Left renal cortex interstitium (tissue), 4 donors: Measurements from ENCODE around the gene AMH. TPM values are rescaled to one million over a fixed set of nuclear protein-coding genes. Genes with fewer than 3 reads are reported as not detected.

Source experiments
- DNase-seq, 4 donors: peaks; one replicate each; pipeline ENCODE4 v3.0.0-alpha.2; 2013; ENCODE audit warnings: low read depth in 4 of 4, low spot score in 2 of 4, missing footprints in 1 of 4
- polyA plus RNA-seq, 4 donors: library from polyadenylated mRNA; unstranded; fragments of 120-200 nt; gene quantifications; one replicate each; pipeline ENCODE4 v1.2.1, GENCODE V29; 2013; ENCODE audit not compliant: insufficient read length in 4 of 4

AMH gene
- polyA plus RNA-seq, 4 donors, result 0.96 to 3.8 (median 2.4) TPM

DNA sequence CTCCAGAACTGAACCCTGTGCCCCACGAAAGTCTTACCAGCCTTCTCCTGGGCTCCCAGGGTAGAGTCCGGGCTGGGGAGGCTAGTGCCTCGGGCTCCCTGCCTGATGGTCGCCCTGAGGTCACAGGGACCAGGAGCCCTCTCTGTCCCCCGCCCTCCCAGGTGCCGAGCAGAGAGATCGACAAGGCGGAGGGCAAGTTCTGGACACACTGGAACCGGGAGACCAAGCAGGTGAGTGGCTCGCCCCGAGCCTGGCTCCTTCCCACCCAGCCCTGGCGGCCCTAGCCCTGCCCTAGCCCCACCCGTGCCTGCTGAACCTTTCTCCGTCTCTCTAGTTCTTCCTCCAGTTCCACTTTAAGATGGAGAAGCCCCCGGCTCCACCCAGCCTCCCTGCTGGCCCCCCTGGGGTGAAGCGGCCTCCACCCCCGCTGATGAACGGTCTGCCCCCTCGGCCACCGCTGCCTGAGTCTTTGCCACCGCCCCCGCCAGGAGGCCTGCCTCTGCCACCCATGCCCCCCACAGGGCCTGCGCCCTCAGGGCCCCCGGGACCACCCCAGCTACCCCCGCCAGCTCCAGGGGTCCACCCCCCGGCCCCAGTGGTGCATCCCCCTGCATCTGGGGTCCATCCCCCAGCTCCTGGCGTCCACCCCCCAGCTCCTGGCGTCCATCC, 1.6 kb upstream of the AMH start:
- DNase-seq, result no peak

- no peak for DNase-seq
Measured at GRCh38 chr19:2248136-2249009, 750 bp upstream of the AMH start.

DNA sequence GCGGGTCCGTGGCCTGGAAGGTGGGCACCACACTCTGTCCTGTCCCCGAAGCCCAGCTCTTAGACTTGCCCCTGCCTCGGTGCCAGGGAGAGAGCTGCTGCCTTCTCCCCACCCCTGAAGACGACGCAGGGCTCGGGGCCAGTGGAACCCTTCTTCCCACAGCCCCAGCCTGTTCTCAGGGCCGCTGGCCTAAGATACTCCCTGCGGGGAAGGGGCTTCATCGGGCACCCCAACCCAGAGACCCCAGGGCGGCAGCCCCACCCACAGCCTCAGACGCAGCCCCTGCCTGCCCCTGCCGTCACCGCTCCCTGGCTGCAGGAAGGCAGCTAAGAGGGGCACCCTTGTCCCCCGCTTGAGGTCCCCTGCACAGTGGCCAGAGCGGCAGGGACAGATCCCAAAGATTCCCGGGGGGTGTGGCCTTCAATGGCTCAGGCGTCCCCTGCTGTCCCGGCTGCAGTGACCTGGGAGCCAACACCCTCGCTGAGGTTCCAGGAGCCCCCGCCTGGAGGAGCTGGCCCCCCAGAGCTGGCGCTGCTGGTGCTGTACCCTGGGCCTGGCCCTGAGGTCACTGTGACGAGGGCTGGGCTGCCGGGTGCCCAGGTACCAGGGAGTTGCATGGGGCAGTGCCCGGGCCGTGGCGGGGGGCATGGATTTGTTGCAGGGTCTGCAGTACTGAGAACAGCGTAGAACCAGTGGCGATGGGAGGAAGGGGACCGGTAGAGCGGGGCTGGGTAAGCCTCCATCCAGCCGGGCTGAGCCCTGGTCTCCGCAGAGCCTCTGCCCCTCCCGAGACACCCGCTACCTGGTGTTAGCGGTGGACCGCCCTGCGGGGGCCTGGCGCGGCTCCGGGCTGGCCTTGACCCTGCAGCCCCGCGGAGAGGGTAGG, 1.0 kb downstream of the AMH start:
- DNase-seq, result no peak

GRCh38 chr19:2250766-2251105, 1.6 kb downstream of the AMH start:
- DNase-seq, result no peak

DNA sequence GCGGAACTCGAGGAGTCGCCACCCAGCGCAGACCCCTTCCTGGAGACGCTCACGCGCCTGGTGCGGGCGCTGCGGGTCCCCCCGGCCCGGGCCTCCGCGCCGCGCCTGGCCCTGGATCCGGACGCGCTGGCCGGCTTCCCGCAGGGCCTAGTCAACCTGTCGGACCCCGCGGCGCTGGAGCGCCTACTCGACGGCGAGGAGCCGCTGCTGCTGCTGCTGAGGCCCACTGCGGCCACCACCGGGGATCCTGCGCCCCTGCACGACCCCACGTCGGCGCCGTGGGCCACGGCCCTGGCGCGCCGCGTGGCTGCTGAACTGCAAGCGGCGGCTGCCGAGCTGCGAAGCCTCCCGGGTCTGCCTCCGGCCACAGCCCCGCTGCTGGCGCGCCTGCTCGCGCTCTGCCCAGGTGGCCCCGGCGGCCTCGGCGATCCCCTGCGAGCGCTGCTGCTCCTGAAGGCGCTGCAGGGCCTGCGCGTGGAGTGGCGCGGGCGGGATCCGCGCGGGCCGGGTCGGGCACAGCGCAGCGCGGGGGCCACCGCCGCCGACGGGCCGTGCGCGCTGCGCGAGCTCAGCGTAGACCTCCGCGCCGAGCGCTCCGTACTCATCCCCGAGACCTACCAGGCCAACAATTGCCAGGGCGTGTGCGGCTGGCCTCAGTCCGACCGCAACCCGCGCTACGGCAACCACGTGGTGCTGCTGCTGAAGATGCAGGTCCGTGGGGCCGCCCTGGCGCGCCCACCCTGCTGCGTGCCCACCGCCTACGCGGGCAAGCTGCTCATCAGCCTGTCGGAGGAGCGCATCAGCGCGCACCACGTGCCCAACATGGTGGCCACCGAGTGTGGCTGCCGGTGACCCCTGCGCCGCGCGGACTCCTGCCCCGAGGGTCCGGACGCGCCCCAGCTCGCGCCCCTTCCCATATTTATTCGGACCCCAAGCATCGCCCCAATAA, 2.3 kb downstream of the AMH start:
- no peak for DNase-seq

DNA sequence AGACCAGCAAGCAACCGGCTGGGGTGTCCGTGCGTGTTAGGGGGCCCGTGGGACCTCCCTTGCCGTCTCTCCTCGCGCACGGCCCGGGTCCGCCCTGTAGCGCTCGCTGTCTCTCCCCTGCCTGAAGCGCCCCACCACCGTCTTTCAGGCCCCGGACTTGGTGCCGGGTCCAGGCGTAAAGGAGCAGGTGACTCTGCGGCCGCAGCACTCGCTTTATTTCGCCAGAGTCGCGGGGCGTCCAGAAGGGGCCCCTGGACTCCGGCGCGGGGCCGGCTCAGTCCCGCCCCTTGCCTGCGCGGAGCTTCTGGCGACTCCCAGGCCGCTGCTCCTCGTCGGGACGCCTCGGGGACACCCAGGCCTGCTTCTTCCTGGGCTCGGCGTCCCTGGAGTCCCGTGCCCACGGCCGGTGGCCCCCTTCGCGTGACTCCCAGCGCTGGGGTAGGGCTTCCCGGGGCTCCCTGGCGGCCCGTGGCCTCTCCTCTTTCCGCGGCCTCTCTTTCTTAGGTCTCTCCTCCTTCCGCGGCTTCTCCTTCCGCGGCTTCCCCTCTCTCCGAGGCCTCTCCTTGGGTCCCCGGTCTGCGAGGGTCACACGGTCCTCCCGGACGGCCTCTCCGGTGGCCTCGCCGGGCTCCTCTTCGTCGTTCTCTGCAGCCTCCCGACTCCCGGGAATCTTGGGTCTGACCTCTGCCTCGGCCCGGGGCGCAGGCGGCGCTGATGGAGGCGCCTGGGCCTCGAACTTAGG, 3.1 kb downstream of the AMH start:
- DNase-seq, result no peak

DNA sequence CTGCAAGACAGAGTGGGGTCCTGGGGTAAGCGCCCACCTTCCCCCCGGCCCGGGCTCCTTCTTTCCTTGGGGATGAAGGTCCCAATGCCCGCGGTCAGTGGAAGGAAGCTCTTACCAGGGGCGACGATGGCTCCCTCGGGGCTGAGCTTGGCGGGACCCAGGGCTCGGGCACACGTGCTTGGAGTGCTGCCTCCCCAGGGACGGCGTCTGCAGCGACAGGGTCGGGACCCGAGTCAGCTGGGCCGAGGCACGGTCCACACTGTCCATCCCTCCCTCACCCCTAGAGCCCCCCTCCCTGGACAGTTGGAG, 3.6 kb downstream of the AMH start:
- DNase-seq, result no peak

GRCh38 chr19:2253106-2254063, 4.3 kb downstream of the AMH start:
- DNase-seq, result no peak

DNA sequence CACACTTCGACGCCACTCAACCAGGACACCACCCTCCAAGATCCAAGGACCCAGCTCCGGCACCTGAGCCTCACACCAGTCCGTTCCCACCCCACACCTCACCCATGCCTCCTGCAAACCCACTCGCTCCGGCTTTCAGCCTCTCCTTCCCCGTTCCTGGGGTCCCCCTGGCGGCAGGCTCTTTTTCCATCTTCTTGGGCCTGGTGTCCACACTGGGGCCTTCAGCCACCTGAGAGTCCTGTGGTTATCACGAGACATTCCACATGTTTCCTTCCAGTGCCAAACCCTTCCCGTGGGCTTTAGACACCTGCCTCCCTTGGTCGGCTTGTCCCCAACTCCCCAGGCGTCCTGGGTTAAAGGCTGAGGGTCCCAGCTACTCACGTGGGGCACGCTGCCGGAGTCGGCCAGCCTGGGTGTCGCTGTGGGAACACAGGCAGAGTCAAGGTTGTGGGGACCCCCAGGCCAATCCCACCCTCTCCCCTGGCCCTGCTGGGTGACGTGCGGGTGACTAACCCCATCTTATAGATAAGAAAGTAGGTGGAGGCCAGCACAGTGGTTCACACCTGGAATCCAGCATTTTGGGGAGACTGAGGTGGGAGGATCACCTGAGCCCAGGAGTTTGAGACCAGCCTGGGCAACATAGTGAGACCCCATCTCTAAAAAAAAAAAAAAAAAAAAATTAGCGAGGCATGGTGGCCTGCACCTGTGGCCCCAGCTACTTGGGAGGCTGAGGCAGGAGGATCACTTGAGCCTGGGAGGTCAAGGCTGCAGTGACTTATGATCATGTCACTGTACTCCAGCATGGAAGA, 5.1 kb downstream of the AMH start:
- no peak for DNase-seq

DNA sequence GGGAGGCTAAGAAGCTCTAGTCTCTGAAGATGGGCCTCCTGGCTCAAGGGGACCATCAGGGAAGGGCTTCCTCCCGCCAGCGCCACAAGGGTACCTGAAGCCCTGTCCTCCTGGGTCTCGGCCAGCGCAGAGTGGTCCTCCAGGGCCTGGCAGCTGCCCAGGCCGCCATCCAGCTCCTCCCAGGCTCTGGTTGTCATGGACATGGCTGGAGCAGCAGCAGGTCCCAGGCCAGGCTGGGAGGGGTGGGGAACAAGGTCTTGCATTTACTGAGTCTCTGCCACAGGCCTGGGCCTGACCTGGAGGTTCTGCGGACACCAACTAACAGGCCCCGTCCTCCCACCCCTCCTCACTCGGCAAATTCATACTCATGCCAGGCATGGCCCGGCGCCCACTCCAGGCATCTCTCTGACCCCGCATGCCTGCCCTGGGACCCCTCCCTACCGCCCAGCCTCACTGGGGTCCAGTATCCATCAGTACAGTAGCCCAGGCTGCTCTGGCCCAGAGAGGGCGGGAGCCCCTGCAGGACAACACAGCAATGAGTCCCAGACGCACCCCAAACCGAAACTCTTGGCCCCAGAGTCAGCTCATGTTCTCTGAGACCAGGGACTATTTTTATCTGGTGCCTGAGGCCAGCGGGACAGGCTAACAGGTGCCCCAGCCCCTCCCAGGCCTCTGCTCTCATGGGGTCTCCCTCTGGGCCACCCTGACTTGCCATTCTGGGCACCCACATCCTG, 6.2 kb downstream of the AMH start:
- no peak for DNase-seq

GRCh38 chr19:2255982-2256685, 7.0 kb downstream of the AMH start, which contains the start of gene JSRP1:
JSRP1 (minus strand) TSS chr19:2256417; CDS start chr19:2255314, 1,103 bp downstream.
- no peak for DNase-seq

GRCh38 chr19:2259336-2259735, 10.2 kb downstream of the AMH start:
- DNase-seq, result no peak

DNA sequence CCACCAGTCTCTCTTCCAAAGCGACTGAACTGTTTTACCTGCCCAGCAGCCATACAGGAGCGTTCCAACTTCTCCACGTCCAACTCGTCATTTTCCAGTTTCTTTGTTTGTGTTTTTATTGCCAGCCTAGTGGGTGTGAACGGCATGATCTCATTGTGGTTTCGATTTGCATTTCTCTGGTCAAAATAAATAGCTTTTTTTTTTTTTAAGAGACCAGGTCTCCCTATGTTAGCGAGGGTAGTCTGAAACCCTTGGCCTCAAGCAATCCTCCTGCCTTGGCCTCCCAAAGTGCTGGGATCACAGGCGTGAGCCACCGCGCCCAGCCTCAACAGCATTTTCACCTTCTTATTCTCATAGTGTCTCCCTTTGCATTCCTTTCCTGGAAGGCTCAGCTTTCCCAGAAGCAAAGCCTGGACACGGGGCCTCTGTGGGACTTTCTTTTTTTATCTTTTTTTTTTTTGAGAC, 11.2 kb downstream of the AMH start:
- no peak for DNase-seq

DNA sequence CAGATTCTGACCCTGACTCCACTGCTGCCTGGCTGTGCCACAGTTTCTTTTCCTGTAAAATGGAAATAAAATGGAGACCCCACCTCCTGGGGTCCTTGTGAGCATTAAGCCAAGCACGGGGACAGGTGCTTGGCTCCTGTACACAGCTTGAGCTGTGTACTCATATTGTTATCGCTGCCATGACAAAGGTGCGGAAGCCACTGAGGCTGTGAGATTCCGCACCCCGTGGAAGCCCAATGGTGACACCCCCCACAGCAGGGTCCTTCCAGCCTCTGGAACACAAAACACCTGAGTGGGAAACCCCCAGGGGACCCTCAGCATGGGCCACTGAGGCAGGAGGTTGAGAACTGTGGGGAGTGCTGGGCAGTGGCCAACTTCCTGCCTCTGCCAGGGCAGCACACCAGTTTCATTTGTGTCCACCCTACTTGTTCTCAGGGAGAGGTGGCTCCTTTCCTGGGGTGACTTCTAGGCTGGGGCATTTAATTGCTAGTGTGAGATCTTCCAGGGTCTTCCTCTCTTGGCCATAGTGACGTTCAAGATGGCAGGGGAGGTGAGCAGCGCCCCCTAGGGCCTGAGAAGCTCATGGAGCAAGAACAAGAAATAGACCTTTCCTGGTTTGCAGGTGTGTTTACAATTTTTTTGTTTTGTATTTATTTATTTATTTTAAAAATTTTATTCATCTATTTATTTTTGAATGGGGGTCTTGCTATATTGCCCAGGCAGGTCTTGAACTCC, 12.5 kb downstream of the AMH start:
- DNase-seq, result no peak

- no peak for DNase-seq
Measured at GRCh38 chr19:2266183-2266993, 17.3 kb downstream of the AMH start.
